K562 (cell line): ENCODE data around the gene RALGAPA2. TPM values are rescaled to one million over a fixed set of nuclear protein-coding genes. Genes with fewer than 3 reads are reported as not detected.

ENCODE experiments used
- ATAC-seq: fragments of 200-7000 bp; cut with Tn5 transposase; 3 replicates; pipeline ENCODE4 v1.9.1; 2020; ENCODE audit warnings: moderate library complexity
- BruUV-seq: library from RNA; stranded (reverse); fragments of 400-500 nt; replicated peaks from 2 replicates; lab custom pipeline; 2021; lab: Mats Ljungman, UMichigan
- CTCF ChIA-PET: fragments of 300-600 bp; formaldehyde crosslinking; extraction: SDS; loops from one replicate; lab custom pipeline; 2021; ENCODE audit warnings: low intra/inter-chr PET ratio; lab: Yijun Ruan, JAX
- POLR2A ChIA-PET: fragments of 300-600, 350-650 bp; sonication (Branson Sonifier 250); formaldehyde crosslinking; extraction: SDS; loops from one replicate; lab custom pipeline; 2021; ENCODE audit warnings: antibody characterized with exemption, inconsistent platforms; lab: Yijun Ruan, JAX
- DNase-seq, 4 experiments: peaks; one replicate each; pipeline versions ENCODE4 v3.0.0 to v3.0.0-alpha.2; 2011 to 2018; ENCODE audit warnings: low spot score in 3 of 4, mixed read lengths in 3 of 4; ENCODE audit errors: extremely low read depth in 1 of 4
- FAIRE-seq: peaks from 2 replicates; lab custom pipeline; 2011; peaks lifted over from hg19 to GRCh38; lab: Jason Lieb, UNC
- H2AFZ ChIP-seq: 2 replicates; pipeline ENCODE4 v1.6.0; 2011; ENCODE audit warnings: low read depth, low read length, control low read depth, inconsistent platforms
- H3K27ac ChIP-seq: fragments of 200-600 bp; 3 replicates; pipeline ENCODE4 v1.8.0; 2011; ENCODE audit warnings: low read depth, mild to moderate bottlenecking, control low read depth, inconsistent platforms, low read length, moderate library complexity, mixed read lengths; ENCODE audit errors: extremely low read depth
- H3K27me3 ChIP-seq, 2 experiments: fragments of 300-600 bp in 1 of 2; 2 replicates in 1 of 2; 3 replicates in 1 of 2; pipeline versions ENCODE4 v1.6.0 to v1.8.0; 2011; ENCODE audit warnings: inconsistent platforms in 2 of 2, low read length in 2 of 2, mild to moderate bottlenecking in 1 of 2, mixed read lengths in 1 of 2, moderate library complexity in 1 of 2; ENCODE audit not compliant: control insufficient read depth in 2 of 2, insufficient read depth in 2 of 2
- H3K36me3 ChIP-seq: fragments of 300-600 bp; 3 replicates; pipeline ENCODE4 v1.8.0; 2011; ENCODE audit warnings: mild to moderate bottlenecking, low read length, inconsistent platforms; ENCODE audit not compliant: control insufficient read depth, insufficient read depth
- H3K4me1 ChIP-seq, 2 experiments: fragments of 200-600 bp in 1 of 2; replicated peaks in 1 of 2; 2 replicates in 1 of 2; 3 replicates in 1 of 2; pipeline versions ENCODE4 v1.5.1 to v1.8.0; 2011; ENCODE audit warnings: inconsistent platforms in 2 of 2, low read length in 2 of 2, mild to moderate bottlenecking in 1 of 2, mixed read lengths in 1 of 2, moderate library complexity in 1 of 2; ENCODE audit not compliant: control insufficient read depth in 2 of 2, insufficient read depth in 2 of 2
- H3K4me2 ChIP-seq: 2 replicates; pipeline ENCODE4 v1.6.1; 2011; ENCODE audit warnings: low read length, control low read depth, inconsistent platforms, mixed read lengths; ENCODE audit not compliant: insufficient read depth
- H3K4me3 ChIP-seq: fragments of 200-600 bp; sonication (generic), shearing (Covaris generic); 2 replicates; pipeline ENCODE4 v1.5.1; 2016; ENCODE audit warnings: control low read depth, inconsistent platforms
- H3K79me2 ChIP-seq: fragments of 200-600 bp; 3 replicates; pipeline ENCODE4 v1.8.0; 2011; ENCODE audit warnings: low read length, inconsistent platforms; ENCODE audit not compliant: control insufficient read depth, insufficient read depth
- H3K9ac ChIP-seq, 2 experiments: 2 replicates each; pipeline versions ENCODE4 v1.6.0 to v1.6.1; 2011; ENCODE audit warnings: low read depth in 2 of 2, low read length in 2 of 2, control low read depth in 1 of 2, inconsistent platforms in 1 of 2, mild to moderate bottlenecking in 1 of 2, mixed read lengths in 1 of 2; ENCODE audit not compliant: insufficient read depth in 1 of 2
- H3K9me1 ChIP-seq: one replicate; pipeline ENCODE4 v1.6.0; 2011; ENCODE audit warnings: inconsistent platforms, mild to moderate bottlenecking, low read length, moderate library complexity; ENCODE audit not compliant: control insufficient read depth, insufficient read depth
- H3K9me3 ChIP-seq: replicated peaks from 2 replicates; pipeline ENCODE4 v1.5.1; 2011; ENCODE audit warnings: low read depth, low read length, inconsistent platforms; ENCODE audit not compliant: control insufficient read depth, insufficient read depth
- H4K20me1 ChIP-seq: replicated peaks from 2 replicates; pipeline ENCODE4 v1.6.1; 2011; ENCODE audit warnings: low read length, inconsistent platforms, mixed read lengths; ENCODE audit not compliant: control insufficient read depth, insufficient read depth
- AFF4 ChIP-seq: sonication (generic); formaldehyde crosslinking; IDR thresholded peaks from 2 replicates; pipeline ENCODE4 v1.8.0; 2023; ENCODE audit warnings: mild to moderate bottlenecking, missing genetic modification reagents
- ARID1B ChIP-seq: fragments of 450-650 bp; IDR thresholded peaks from 2 replicates; pipeline ENCODE4 v1.6.1; 2016; ENCODE audit warnings: antibody characterized with exemption, mild to moderate bottlenecking, inconsistent platforms
- FOXA1 ChIP-seq: fragments of 450-650 bp; IDR thresholded peaks from 2 replicates; pipeline ENCODE4 v1.6.1; 2016; ENCODE audit warnings: mild to moderate bottlenecking, borderline replicate concordance
- MAX ChIP-seq: sonication (generic); formaldehyde crosslinking; IDR thresholded peaks from 2 replicates; pipeline ENCODE4 v1.9.0; 2022; ENCODE audit warnings: mild to moderate bottlenecking, missing genetic modification reagents
- MCM7 ChIP-seq, 2 experiments: fragments of 450-650 bp; IDR thresholded peaks; 2 replicates each; pipeline ENCODE4 v1.6.1; 2016 to 2018
- NCOA6 ChIP-seq: fragments of 450-650 bp; IDR thresholded peaks from 2 replicates; pipeline ENCODE4 v1.6.1; 2017; ENCODE audit warnings: mild to moderate bottlenecking
- SREBF1 ChIP-seq: fragments of 150-350 bp; IDR thresholded peaks from 2 replicates; pipeline ENCODE4 v1.6.1; 2014; ENCODE audit warnings: antibody characterized with exemption, low read depth, low read length, borderline replicate concordance
- SREBF2 ChIP-seq: sonication (generic); formaldehyde crosslinking; IDR thresholded peaks from 2 replicates; pipeline ENCODE4 v1.4.0; 2020; ENCODE audit warnings: mild to moderate bottlenecking, missing genetic modification reagents
- TCFL5 ChIP-seq: fragments of 250-450 bp; sonication (Bioruptor Pico); conservative IDR thresholded peaks from 2 replicates; pipeline ENCODE4 v1.6.1; 2021; ENCODE audit warnings: mild to moderate bottlenecking, moderate library complexity, matching md5 sums
- TEAD2 ChIP-seq: fragments of 450-650 bp; IDR thresholded peaks from 2 replicates; pipeline ENCODE4 v1.6.1; 2016; ENCODE audit warnings: missing genetic modification characterization, control low read depth, missing compliant biosample characterization
- TRIM24 ChIP-seq, 2 experiments: fragments of 450-650 bp; IDR thresholded peaks; 2 replicates each; pipeline ENCODE4 v1.6.1; 2016
- ZFP36 ChIP-seq: fragments of 150-350 bp; IDR thresholded peaks from 2 replicates; pipeline ENCODE4 v1.6.1; 2018; ENCODE audit warnings: low read length, low read depth; ENCODE audit not compliant: partially characterized antibody
- ZNF277 ChIP-seq: fragments of 250-450 bp; sonication (Bioruptor Pico); IDR thresholded peaks from 2 replicates; pipeline ENCODE4 v1.8.0; 2022; ENCODE audit warnings: inconsistent platforms, mild to moderate bottlenecking, moderate library complexity, borderline replicate concordance
- ZNF586 ChIP-seq: fragments of 450-650 bp; formaldehyde crosslinking; conservative IDR thresholded peaks from 2 replicates; pipeline ENCODE4 v1.4.0; 2020; ENCODE audit warnings: mild to moderate bottlenecking, moderate library complexity
- ZNF766 ChIP-seq: fragments of 200-800 bp; sonication (Bioruptor generic); conservative IDR thresholded peaks from 2 replicates; pipeline ENCODE4 v1.6.1; 2016; ENCODE audit warnings: missing genetic modification characterization, missing compliant biosample characterization
- WGBS: fragments of 100-300 bp; shearing (Covaris generic); methylation state at CpG from one replicate; pipeline ENCODE4 v1.1.6; 2016; ENCODE audit warnings: low coverage, mixed read lengths; ENCODE audit not compliant: insufficient coverage; ENCODE audit errors: missing lambda C conversion rate; 5-methylcytosine and 5-hydroxymethylcytosine counted together
- in situ Hi-C: fragments of 300-500 bp; cut with MboI; formaldehyde crosslinking; loops from 4 replicates; pipeline ENCODE4 v1.15.0; 2018; ENCODE audit warnings: inconsistent platforms, mixed read lengths
- intact Hi-C: fragments of 100-400 bp; cut with micrococcal nuclease; formaldehyde crosslinking; loops from 2 replicates; pipeline ENCODE4 v1.14.2; 2022
- polyA plus RNA-seq, 8 experiments: library from polyadenylated mRNA; depleted of rRNA in 4 of 8; stranded (reverse) in 5 of 8; unstranded in 3 of 8; fragments of >200 nt; fragmentation: Nextera tagmentation in 2 of 8; fragmentation: Illumina TruSeq in 1 of 8; extraction: Ambion mirVana in 2 of 8; extraction: Trizol in 1 of 8; gene quantifications; 2 replicates each; pipeline versions ENCODE4 v1.2.1 to v1.2.3, GENCODE V29; 2011 to 2014; ENCODE audit warnings: inconsistent platforms in 1 of 8, missing spikeins in 1 of 8
- total RNA-seq, 7 experiments: library from RNA; depleted of rRNA in 6 of 7; stranded (reverse); fragments of >200 nt in 6 of 7; fragmentation: Illumina TruSeq in 2 of 7; extraction: Trizol in 2 of 7; gene quantifications; 2 replicates each; pipeline versions ENCODE4 v1.2.1 to v1.2.3, GENCODE V29; 2011 to 2021; ENCODE audit warnings: low replicate concordance in 1 of 7

Gene RALGAPA2
- total and polyA plus RNA-seq, 9 of the 15 experiments (the other 6 are each of a cell fraction or from before 2014, with no cell fraction given): 0.35 to 2.7 (median 1.4) TPM

GRCh38 chr20:20366876-20367574 lies 345.4 kb downstream of the RALGAPA2 start:
- no peaks in the 10 kb centered on the region for H3K79me2 ChIP-seq
- no peaks in the 10 kb centered on the region for H3K9me3 ChIP-seq
- intact Hi-C loops (no loop called here), in situ Hi-C loops (no loop called here)
- no peak overlapping the region for H3K4me3 ChIP-seq
- no peak overlapping the region for H3K9ac ChIP-seq
- ChIA-PET POLR2A (no interaction called here), CTCF (no interaction called here)
- TF ChIP-seq FOXA1: no peak
- no peak for TF ChIP-seq ZNF277 (CRISPR knock-in tag)
- TF ChIP-seq ARID1B: no peak
- no peak for TF ChIP-seq MAX (CRISPR knock-in tag)
- no peak for TF ChIP-seq ZNF586 (CRISPR knock-in tag)
- TF ChIP-seq MCM7 (IDR thresholded peaks at IDR 0.05): no peak
- TF ChIP-seq SREBF2 (CRISPR knock-in tag): no peak
- TF ChIP-seq NCOA6: no peak
- TF ChIP-seq SREBF1: no peak
- no peak for TF ChIP-seq TRIM24 (IDR thresholded peaks at IDR 0.05)
- no peak for TF ChIP-seq ZFP36
- no peak for TF ChIP-seq AFF4 (CRISPR knock-in tag)
- TF ChIP-seq TEAD2 (tag): no peak
- no peak for TF ChIP-seq ZNF766 (CRISPR knock-in tag)
- TF ChIP-seq TCFL5 (CRISPR knock-in tag): no peak
- 87% methylated on average over 3 of the region's 63 CpGs for WGBS
- H3K4me2 ChIP-seq: no peak overlapping the region
- no peak for DNase-seq
- no peak for ATAC-seq
- no TSS peak for BruUV-seq
- H3K4me1 ChIP-seq: no peaks in the 10 kb centered on the region; a peak in 1 of 5 replicates
- no peak overlapping the region for H3K27ac ChIP-seq
- no peak for FAIRE-seq
- no peaks in the 10 kb centered on the region for H4K20me1 ChIP-seq
- H2AFZ ChIP-seq: no peak overlapping the region
- H3K27me3 ChIP-seq: peaks cover 0 to 16% of the 10 kb centered on the region in 2 experiments; a peak in 2 of 5 replicates
- H3K36me3 ChIP-seq: no peaks in the 10 kb centered on the region
- H3K9me1 ChIP-seq: no peaks in the 10 kb centered on the region
